BJ (cell line): ENCODE measurements around the gene SAG. TPM values are rescaled to one million over a fixed set of nuclear protein-coding genes. Genes with fewer than 3 reads are reported as not detected.

Experiments used
- CTCF ChIA-PET: fragments of 350-600 bp; formaldehyde crosslinking; extraction: SDS; loops from one replicate; lab custom pipeline; 2021; ENCODE audit warnings: antibody characterized with exemption, inconsistent platforms; lab: Yijun Ruan, JAX
- POLR2A ChIA-PET: fragments of 300-600 bp; sonication (Branson Sonifier 250); formaldehyde crosslinking; extraction: SDS; loops from one replicate; lab custom pipeline; 2021; ENCODE audit warnings: antibody characterized with exemption; lab: Charles Lee
- DNase-seq: peaks from one replicate; pipeline ENCODE4 v3.0.0-alpha.2; 2011; ENCODE audit warnings: low read depth
- H3K27me3 ChIP-seq: 2 replicates; pipeline ENCODE4 v1.6.0; 2011; ENCODE audit warnings: low read length; ENCODE audit not compliant: control insufficient read depth, insufficient read depth
- H3K36me3 ChIP-seq: 2 replicates; pipeline ENCODE4 v1.5.1; 2011; ENCODE audit warnings: low read length; ENCODE audit not compliant: control insufficient read depth, insufficient read depth
- H3K4me3 ChIP-seq: 2 replicates; pipeline ENCODE4 v1.5.1; 2011; ENCODE audit warnings: low read depth, mild to moderate bottlenecking, control low read depth, low read length
- CTCF ChIP-seq: IDR thresholded peaks from 2 replicates; pipeline ENCODE4 v1.5.1; 2011; ENCODE audit warnings: low read depth, mild to moderate bottlenecking, control low read depth, inconsistent platforms, low read length, moderate library complexity; ENCODE audit not compliant: insufficient read depth
- polyA plus RNA-seq: library from polyadenylated mRNA; depleted of rRNA; stranded (reverse); fragments of >200 nt; gene quantifications from 2 replicates; pipeline ENCODE4 v1.2.3, GENCODE V29; 2011

The SAG gene
- polyA plus RNA-seq, 1 experiment = not detected

- CTCF ChIA-PET = interaction anchor here (1.6 kb wide), 1 partner anchor 173 kb away, joined by 3 read pairs; no protein-coding TSS in a partner anchor
- no peak overlapping the region for H3K4me3 ChIP-seq
- TF ChIP-seq CTCF = no peak
- POLR2A ChIA-PET = no interaction called here
- no peak for DNase-seq
- peaks cover 21% of the 10 kb centered on the region for H3K36me3 ChIP-seq
- no peaks in the 10 kb centered on the region for H3K27me3 ChIP-seq
These were observed 32.4 kb upstream of the SAG start for GRCh38 chr2:233275223-233275622.

- H3K36me3 ChIP-seq = peaks cover 20% of the 10 kb centered on the region
- TF ChIP-seq CTCF = no peak
- no peak overlapping the region for H3K4me3 ChIP-seq
- DNase-seq = no peak
- POLR2A ChIA-PET = no interaction called here
- H3K27me3 ChIP-seq = no peaks in the 10 kb centered on the region
- CTCF ChIA-PET = no interaction called here
These were observed 28.7 kb upstream of the SAG start for GRCh38 chr2:233278921-233279320.

- Histone ChIP-seq H3K36me3 (peaks cover 13% of the 10 kb centered on the region), H3K4me3 (no peak overlapping the region), H3K27me3 (no peaks in the 10 kb centered on the region)
- no peak for TF ChIP-seq CTCF
- POLR2A ChIA-PET = no interaction called here
- DNase-seq = no peak
- CTCF ChIA-PET = interaction anchor here (0.8 to 1.1 kb wide), 2 partner anchors 166 to 418 kb away, joined by 3 to 4 read pairs; no protein-coding TSS in a partner anchor
These were observed 27.4 kb upstream of the SAG start for GRCh38 chr2:233280114-233280693.

- TF ChIP-seq CTCF = no peak
- Histone ChIP-seq H3K27me3 (no peaks in the 10 kb centered on the region), H3K36me3 (peaks cover 11% of the 10 kb centered on the region), H3K4me3 (no peak overlapping the region)
- DNase-seq = no peak
- ChIA-PET CTCF (no interaction called here), POLR2A (no interaction called here)
These were observed 26.1 kb upstream of the SAG start for GRCh38 chr2:233281553-233281952.

GRCh38 chr2:233281992-233282603 lies 25.5 kb upstream of the SAG start:
- Histone ChIP-seq H3K36me3 (peaks cover 13% of the 10 kb centered on the region), H3K4me3 (no peak overlapping the region), H3K27me3 (no peaks in the 10 kb centered on the region)
- ChIA-PET CTCF (no interaction called here), POLR2A (no interaction called here)
- no peak for TF ChIP-seq CTCF
- no peak for DNase-seq
